LNCaP clone FGC (cell line): ENCODE data around the gene TMEM269.
A peak's percentile ranks its signal among the peaks of the same experiment; 100 is the strongest.

Source experiments
- DNase-seq: peaks from one replicate; pipeline ENCODE4 v3.0.0-alpha.2; 2011; ENCODE audit warnings: low read depth
- H3K4me3 ChIP-seq: 2 replicates; pipeline ENCODE4 v1.5.1; 2011; ENCODE audit warnings: mild to moderate bottlenecking, low read depth, low read length, control low read depth
- CTCF ChIP-seq: IDR thresholded peaks from 2 replicates; pipeline ENCODE4 v1.5.1; 2012; ENCODE audit warnings: mild to moderate bottlenecking; ENCODE audit not compliant: control insufficient read depth, insufficient read depth; ENCODE audit errors: extremely low read depth

The TMEM269 gene

GRCh38 chr1:42757892-42758275, 26.9 kb upstream of the TMEM269 start:
- no peak for DNase-seq
- no peak overlapping the region for H3K4me3 ChIP-seq
- no peak for TF ChIP-seq CTCF

- no peak for DNase-seq
- no peak overlapping the region for H3K4me3 ChIP-seq
- no peak for TF ChIP-seq CTCF
These were observed 26.1 kb upstream of the TMEM269 start for GRCh38 chr1:42758641-42759040.

GRCh38 chr1:42759114-42759513, 25.7 kb upstream of the TMEM269 start:
- DNase-seq: no peak
- TF ChIP-seq CTCF: 0 out of 2 replicates have a peak, but pooled peaks have one; percentile 4
- no peak overlapping the region for H3K4me3 ChIP-seq

- no peak overlapping the region for H3K4me3 ChIP-seq
- DNase-seq: no peak
- TF ChIP-seq CTCF: no peak
These were observed 23.2 kb upstream of the TMEM269 start for GRCh38 chr1:42761567-42761966.

- H3K4me3 ChIP-seq: no peak overlapping the region
- DNase-seq: no peak
These were observed 22.5 kb upstream of the TMEM269 start for GRCh38 chr1:42762269-42762668.

GRCh38 chr1:42765269-42765668, 19.5 kb upstream of the TMEM269 start:
- TF ChIP-seq CTCF: no peak
- DNase-seq: no peak
- H3K4me3 ChIP-seq: peak overlapping the region; percentile 92

More at GRCh38 chr1:42762269-42762668, 22.5 kb upstream of the TMEM269 start:
- no peak for TF ChIP-seq CTCF

GRCh38 chr1:42765832-42766740, 18.7 kb upstream of the TMEM269 start:
- DNase-seq: no peak
- TF ChIP-seq CTCF: peak; percentile 29; the same call in 1 of the 2 replicates

More at GRCh38 chr1:42765832-42766740, 18.7 kb upstream of the TMEM269 start:
- H3K4me3 ChIP-seq: peak overlapping the region; percentile 92
